ENCODE results near the gene SRD5A1. TPM values are rescaled to one million over a fixed set of nuclear protein-coding genes. Genes with fewer than 3 reads are reported as not detected.

Gene SRD5A1
- total RNA-seq, 2 donors from 2014 or later = 15.9 to 17.4 TPM

DNA sequence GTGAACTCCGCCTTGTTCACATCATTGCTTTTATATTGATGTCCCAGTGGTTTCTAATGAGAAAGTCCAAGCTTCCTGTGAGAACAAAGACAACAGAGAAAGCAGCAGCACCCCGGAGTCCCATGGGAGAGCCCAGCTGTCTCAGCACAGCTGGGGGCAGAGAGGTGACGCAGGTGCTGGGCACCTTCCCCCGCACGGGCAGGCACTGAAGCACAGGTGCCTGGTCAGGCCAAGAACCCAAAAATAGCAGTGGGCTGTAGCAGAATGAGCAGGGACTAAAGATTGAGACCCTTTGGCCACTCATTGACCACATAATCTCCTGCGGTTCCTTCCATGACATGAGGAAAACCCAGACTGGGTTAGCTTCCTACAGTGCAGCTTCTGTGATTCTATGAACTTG is 18.8 kb downstream of the SRD5A1 start:
- intact Hi-C loops (cut with DNase I) = no loop called here
- Histone ChIP-seq H3K27me3 (no peaks in the 10 kb centered on the region), H3K4me3 (no peak overlapping the region), H3K9ac (ENCODE audit: low read depth in 2 of 2, low read length in 2 of 2) (no peak overlapping the region), H3K27ac (no peak overlapping the region), H3K9me3 (no peaks in the 10 kb centered on the region), H3K4me1 (no peaks in the 10 kb centered on the region), H3K36me3 (no peaks in the 10 kb centered on the region)
- TF ChIP-seq, protein P1, sequence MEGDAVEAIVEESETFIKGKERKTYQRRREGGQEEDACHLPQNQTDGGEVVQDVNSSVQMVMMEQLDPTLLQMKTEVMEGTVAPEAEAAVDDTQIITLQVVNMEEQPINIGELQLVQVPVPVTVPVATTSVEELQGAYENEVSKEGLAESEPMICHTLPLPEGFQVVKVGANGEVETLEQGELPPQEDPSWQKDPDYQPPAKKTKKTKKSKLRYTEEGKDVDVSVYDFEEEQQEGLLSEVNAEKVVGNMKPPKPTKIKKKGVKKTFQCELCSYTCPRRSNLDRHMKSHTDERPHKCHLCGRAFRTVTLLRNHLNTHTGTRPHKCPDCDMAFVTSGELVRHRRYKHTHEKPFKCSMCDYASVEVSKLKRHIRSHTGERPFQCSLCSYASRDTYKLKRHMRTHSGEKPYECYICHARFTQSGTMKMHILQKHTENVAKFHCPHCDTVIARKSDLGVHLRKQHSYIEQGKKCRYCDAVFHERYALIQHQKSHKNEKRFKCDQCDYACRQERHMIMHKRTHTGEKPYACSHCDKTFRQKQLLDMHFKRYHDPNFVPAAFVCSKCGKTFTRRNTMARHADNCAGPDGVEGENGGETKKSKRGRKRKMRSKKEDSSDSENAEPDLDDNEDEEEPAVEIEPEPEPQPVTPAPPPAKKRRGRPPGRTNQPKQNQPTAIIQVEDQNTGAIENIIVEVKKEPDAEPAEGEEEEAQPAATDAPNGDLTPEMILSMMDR (IDR thresholded peaks at IDR 0.05) = no peak
- DNase-seq = no peak

DNA sequence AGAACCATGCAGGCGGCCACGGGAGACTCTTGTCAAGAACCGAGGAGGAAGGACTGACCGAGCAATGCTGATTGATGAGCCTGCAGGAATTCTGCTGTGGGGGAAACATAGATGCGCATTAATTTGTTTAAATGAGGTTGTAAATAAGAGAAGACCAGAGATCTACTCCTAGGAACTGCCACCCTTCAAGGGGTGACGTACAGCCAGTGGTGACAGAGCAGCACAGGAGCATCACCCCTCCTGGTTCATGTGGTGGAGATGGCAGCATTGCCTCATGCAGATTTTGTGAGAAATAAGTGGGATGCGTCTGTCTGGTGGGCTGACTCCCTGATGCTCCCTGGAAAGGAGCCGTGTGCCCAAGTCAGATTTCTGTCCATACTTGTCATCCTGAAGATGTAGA is 22.2 kb downstream of the SRD5A1 start:
- TF ChIP-seq, protein P1 (IDR thresholded peaks at IDR 0.05) = no peak
- Histone ChIP-seq H3K4me1 (no peaks in the 10 kb centered on the region), H3K36me3 (no peaks in the 10 kb centered on the region), H3K27ac (no peak overlapping the region), H3K4me3 (no peak overlapping the region), H3K9me3 (no peaks in the 10 kb centered on the region), H3K9ac (ENCODE audit: low read depth in 2 of 2, low read length in 2 of 2) (no peak overlapping the region), H3K27me3 (no peaks in the 10 kb centered on the region)
- intact Hi-C loops (cut with DNase I) = no loop called here
- no peak for DNase-seq

DNA sequence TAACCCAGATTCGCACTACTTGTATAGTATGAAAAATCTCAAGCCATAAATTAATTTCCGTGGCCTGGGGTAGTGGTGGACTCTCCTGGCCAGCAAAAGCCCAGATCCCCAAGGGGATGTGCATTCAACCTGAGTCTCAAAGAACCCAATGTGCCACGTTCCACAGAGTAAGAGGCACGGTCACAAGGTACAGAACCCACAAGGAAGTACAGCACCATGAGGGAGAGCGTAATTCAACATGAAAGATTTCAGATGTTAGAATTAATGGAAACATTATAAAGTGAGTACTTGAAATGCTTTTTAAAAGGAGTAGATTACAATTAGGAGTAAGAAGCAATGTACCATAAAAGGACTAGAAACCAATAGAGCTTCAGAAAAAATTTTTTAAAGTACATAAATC is 23.4 kb downstream of the SRD5A1 start:
- Histone ChIP-seq H3K4me3 (no peak overlapping the region), H3K27ac (no peak overlapping the region), H3K4me1 (no peaks in the 10 kb centered on the region), H3K36me3 (no peaks in the 10 kb centered on the region), H3K9ac (ENCODE audit: low read depth in 2 of 2, low read length in 2 of 2) (no peak overlapping the region), H3K9me3 (no peaks in the 10 kb centered on the region), H3K27me3 (no peaks in the 10 kb centered on the region)
- DNase-seq = no peak
- intact Hi-C loops (cut with DNase I) = no loop called here
- TF ChIP-seq, protein P1 (IDR thresholded peaks at IDR 0.05) = no peak

DNA sequence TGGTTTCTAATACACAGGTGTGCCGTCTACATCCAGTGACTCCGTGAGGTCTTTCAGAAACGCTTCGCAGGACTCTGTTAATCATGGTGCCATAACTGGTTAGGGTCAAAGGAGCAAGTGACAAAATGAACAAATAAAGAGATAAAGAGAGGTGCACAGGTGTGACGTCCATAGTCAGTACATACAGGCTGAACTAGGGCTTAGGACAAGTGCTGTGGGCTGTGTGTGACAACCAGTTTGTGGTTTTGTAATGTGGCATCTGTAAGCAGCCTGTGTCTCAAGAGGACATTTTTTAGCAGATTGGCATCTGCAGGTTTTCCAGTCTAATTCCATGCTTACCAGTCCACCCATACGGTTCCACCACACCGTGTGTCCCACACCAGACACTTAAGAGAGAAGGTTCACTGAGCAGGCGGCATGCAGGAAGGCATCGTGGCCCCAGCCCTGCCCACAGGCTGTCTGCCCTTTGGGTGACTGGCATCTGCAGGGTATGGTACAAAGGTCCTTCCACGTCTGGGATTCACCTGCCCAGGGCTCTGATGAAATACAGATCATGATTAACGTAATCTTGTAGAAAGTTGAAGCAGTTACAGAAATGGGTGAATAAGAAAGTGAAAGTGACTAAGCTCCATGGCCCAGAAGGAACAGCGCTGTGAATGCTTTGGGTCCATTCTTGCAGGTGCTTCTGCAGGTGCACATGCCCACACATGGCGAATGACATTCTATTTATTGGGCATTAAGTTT is 26.9 kb downstream of the SRD5A1 start:
- intact Hi-C loops (cut with DNase I) = no loop called here
- no peak overlapping the region for H3K27ac ChIP-seq
- H3K4me1 ChIP-seq = no peaks in the 10 kb centered on the region
- no peak overlapping the region for H3K4me3 ChIP-seq
- H3K9me3 ChIP-seq = no peaks in the 10 kb centered on the region
- DNase-seq = no peak
- no peak overlapping the region for H3K9ac ChIP-seq (ENCODE audit: low read depth in 2 of 2, low read length in 2 of 2)
- no peaks in the 10 kb centered on the region for H3K27me3 ChIP-seq
- no peaks in the 10 kb centered on the region for H3K36me3 ChIP-seq
- TF ChIP-seq, protein P1 (IDR thresholded peaks at IDR 0.05) = no peak

DNA sequence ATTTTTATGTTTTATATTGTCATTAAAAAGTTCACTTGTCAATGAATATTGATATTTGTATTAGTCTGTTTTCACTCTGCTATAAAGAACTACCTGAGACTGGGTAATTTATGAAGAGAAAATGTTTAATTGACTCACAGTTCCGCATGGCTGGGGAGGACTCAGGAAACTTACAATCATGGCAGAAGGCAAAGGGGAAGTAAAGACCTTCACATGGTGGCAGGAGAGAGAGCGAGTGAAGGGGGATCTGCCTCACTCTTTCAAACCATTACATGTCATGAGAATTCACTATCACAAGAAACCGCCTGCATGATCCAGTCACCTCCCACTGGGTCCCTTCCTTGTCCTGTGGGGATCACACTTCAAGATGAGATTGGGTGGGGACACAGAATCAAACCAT is 27.4 kb downstream of the SRD5A1 start:
- Histone ChIP-seq H3K4me3 (no peak overlapping the region), H3K9me3 (no peaks in the 10 kb centered on the region), H3K27ac (no peak overlapping the region), H3K27me3 (no peaks in the 10 kb centered on the region), H3K9ac (ENCODE audit: low read depth in 2 of 2, low read length in 2 of 2) (no peak overlapping the region), H3K4me1 (no peaks in the 10 kb centered on the region), H3K36me3 (no peaks in the 10 kb centered on the region)
- intact Hi-C loops (cut with DNase I) = no loop called here
- no peak for DNase-seq
- TF ChIP-seq, protein P1 (IDR thresholded peaks at IDR 0.05) = no peak

Measured in colonic mucosa (tissue), 4 donors.